LNCaP clone FGC (cell line): Measurements from ENCODE around the gene MRPL55.

Experiments
- DNase-seq: peaks from one replicate; pipeline ENCODE4 v3.0.0-alpha.2; 2011; ENCODE audit warnings: low read depth
- H3K4me3 ChIP-seq: 2 replicates; pipeline ENCODE4 v1.5.1; 2011; ENCODE audit warnings: mild to moderate bottlenecking, low read depth, low read length, control low read depth
- TF ChIP-seq, protein P1 (sequence below): IDR thresholded peaks from 2 replicates; pipeline ENCODE4 v1.5.1; 2012; ENCODE audit warnings: mild to moderate bottlenecking; ENCODE audit not compliant: control insufficient read depth, insufficient read depth; ENCODE audit errors: extremely low read depth

The MRPL55 gene

DNA sequence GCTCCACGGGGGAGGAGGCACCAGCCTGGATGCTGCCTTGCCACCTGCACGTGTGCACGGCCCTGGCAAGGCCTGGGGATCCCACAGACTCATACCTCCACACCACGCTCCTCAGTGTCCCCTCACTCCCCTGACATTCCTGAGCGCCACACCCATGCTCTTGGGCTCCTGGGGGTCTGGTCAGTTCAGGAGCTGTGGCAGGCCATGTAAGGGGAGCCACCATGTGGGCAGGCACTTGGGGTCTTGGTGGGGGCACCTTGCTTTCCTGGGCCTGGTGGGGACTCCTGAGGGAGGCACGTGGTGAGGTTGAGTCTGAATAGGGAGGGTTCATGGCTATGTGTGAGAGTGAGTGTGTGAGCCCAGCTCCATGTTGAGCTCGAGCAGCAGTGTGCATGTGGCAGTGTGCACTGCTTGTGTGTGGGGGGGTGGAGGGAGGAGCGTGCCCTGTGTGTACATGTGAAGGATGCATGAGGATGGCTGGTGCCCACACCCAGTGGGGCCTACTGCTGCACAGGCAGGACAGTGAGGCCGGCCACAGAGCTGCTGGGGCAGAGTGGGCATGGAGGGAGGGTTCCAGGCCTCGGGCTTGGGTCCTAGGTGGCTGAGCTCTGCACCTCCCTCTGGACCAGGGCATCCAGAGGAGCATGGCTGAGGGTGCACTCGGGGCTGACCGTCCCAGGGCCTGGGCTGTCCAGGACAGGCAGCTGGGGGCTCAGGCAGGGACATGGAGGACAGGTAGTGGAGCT lies 42.3 kb upstream of the MRPL55 start:
- DNase-seq = no peak
- TF ChIP-seq, protein P1, sequence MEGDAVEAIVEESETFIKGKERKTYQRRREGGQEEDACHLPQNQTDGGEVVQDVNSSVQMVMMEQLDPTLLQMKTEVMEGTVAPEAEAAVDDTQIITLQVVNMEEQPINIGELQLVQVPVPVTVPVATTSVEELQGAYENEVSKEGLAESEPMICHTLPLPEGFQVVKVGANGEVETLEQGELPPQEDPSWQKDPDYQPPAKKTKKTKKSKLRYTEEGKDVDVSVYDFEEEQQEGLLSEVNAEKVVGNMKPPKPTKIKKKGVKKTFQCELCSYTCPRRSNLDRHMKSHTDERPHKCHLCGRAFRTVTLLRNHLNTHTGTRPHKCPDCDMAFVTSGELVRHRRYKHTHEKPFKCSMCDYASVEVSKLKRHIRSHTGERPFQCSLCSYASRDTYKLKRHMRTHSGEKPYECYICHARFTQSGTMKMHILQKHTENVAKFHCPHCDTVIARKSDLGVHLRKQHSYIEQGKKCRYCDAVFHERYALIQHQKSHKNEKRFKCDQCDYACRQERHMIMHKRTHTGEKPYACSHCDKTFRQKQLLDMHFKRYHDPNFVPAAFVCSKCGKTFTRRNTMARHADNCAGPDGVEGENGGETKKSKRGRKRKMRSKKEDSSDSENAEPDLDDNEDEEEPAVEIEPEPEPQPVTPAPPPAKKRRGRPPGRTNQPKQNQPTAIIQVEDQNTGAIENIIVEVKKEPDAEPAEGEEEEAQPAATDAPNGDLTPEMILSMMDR = no peak
- no peak overlapping the region for H3K4me3 ChIP-seq

DNA sequence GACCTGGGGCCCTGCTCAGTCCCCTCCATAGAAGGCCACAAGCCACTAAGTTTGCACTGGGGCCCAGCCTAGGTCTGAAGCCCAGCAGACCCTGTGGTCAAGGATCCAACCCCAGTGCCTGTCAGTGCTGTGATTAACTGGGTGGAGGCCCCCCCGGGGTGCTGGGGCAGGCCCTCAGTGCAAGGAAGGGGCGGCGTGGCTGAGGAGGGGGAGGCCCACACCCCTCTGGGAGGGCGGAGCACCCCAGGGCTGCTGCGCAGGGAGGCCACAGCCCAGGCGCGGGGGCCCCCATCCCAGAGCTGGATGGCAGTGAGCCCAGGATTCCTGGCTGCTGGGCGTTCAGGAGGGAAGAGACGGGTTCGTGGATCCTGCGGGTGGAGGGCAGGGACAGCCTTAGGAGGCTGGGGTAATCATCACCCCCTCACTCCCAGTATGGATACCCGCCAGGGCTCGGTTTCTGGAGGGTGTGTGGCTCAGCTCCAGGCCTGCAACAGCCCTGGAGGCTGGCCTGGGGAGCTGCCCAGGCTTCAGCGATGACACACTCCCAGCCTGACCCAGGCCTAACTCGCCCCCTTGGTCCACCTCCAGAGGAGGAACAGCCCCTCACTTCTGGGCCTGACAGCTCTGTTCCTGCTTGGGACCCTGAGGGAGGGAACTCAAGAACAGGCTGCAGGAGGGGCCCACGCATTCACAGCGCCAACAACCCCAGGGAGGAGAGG lies 41.5 kb upstream of the MRPL55 start:
- DNase-seq = no peak
- TF ChIP-seq, protein P1 = no peak
- H3K4me3 ChIP-seq = no peak overlapping the region

DNA sequence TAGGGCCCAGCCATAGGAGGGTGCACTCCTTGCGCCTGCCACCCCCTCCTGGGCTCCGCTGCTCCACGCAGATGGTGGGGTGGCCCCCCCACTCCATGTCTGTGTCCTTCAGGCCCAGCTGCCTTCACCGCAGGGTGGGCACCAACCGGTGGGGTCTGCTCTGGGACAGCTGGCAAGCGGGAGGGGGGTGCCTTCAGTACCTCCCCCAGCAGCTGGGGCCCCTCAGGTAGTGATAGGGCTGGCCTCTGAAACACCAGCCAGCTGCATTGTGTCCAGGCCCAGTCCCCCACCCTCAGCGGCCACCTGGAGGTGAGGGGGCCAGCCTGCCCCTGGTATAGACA lies 41.0 kb upstream of the MRPL55 start:
- TF ChIP-seq, protein P1 = no peak
- DNase-seq = no peak
- no peak overlapping the region for H3K4me3 ChIP-seq

DNA sequence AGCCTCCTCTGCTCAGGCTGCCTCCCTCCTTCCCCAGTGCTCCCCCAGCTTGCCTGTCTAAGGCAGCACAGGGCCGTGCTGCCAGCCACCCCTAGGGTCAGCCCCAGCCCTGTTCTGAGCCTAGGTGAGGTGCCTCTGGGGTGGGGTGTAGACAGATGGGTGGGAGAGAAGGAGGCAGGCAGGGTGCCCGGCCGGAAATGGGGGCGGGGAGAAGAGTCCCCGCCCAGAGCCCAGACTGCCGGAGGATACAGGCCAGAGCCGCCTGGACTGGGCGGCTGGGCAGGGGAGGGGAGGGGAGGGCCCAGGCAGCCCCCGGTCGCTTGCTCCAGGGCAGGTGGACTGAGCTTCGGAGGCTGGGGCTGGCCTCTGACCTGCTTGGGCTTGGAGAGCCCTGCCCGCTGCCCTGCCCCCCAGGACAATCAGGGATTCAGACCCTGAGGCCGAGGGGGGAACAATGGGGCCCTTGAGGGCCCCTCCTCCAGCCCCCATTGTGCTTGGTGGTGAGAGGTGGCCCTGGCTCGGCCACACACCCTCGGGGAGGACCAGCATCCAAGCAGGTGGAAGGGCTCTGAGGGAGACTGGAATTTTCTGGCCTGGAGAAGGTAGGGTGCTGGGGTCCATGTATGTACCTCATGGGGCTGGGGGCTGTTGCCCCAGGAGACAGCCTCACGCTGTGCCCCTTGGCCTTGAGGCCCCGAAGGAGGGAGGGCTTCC lies 40.5 kb upstream of the MRPL55 start, which contains the start of gene GJC2:
Gene GJC2 (plus strand): TSS at position 525 of the 714 bp plus-strand sequence. CDS start 7,829 bp downstream, outside the sequence.
- TF ChIP-seq, protein P1 = no peak
- no peak for DNase-seq
- no peak within 1 kb of the TSS for H3K4me3 ChIP-seq

DNA sequence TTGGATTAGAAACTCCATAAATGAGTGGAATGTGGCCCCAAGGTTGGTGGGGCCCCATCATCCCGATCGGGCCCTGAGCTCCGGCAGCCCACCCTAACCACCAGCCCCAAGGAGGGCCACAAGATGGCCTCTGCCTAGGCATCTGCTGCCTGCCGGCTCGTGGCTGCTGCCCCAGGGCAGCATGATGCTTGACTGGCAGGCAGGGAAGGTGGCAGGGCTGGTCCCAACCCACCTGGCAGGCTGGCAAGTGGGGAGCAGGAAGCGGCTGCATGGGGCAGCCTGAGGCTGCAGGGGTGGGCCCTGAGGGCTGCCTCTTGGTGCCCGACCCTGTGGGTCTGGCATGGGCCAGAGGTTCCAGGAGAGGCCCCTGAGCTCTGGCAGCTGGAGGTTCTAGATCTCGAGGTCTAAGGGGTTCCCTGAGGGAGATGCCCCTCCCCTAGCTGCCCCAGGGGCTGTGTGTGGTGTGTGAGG lies 39.9 kb upstream of the MRPL55 start:
- TF ChIP-seq, protein P1 = no peak
- H3K4me3 ChIP-seq = no peak overlapping the region
- no peak for DNase-seq

DNA sequence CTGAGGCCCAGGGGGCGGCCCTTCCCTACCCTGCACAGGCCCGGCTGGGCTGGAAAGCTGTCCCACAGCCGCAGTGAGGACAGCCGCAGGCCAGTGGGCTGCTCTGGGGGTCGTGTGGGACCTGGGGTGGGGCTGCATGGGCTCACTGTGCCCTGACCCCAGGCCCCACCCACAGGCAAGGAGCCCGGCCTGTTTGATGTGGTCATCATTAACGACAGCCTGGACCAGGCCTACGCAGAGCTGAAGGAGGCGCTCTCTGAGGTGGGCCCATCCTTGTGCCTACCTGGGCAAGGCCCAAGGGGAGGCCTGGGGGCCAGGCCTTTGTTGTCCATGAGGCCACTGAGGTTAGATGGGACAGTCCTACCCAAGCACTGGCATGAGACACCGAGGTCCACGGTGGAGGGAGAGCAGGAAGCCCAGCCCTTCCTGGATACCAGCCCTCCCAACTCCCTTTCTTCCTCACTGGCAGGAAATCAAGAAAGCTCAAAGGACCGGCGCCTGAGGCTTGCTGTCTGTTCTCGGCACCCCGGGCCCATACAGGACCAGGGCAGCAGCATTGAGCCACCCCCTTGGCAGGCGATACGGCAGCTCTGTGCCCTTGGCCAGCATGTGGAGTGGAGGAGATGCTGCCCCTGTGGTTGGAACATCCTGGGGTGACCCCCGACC lies 39.2 kb upstream of the MRPL55 start:
- H3K4me3 ChIP-seq = no peak overlapping the region
- TF ChIP-seq, protein P1 = no peak
- DNase-seq = no peak
